ENCODE measurements around the gene AURKB.
A peak's percentile ranks its signal among the peaks of the same experiment; 100 is the strongest.

The AURKB gene

GRCh38 chr17:8160741-8161221, 49.6 kb downstream of the AURKB start:
- DNase-seq = no peak

GRCh38 chr17:8160224-8160577, 50.2 kb downstream of the AURKB start:
- no peak for DNase-seq

- DNase-seq = no peak
Measured at GRCh38 chr17:8159459-8160223, 50.7 kb downstream of the AURKB start.

GRCh38 chr17:8159032-8159400, 51.4 kb downstream of the AURKB start:
- no peak for DNase-seq

- peak; percentile 79 for DNase-seq
Measured at GRCh38 chr17:8158267-8159031, 51.9 kb downstream of the AURKB start.

GRCh38 chr17:8156246-8156992, 54.0 kb downstream of the AURKB start:
- DNase-seq = peak; percentile 100

- no peak for DNase-seq
Measured at GRCh38 chr17:8155996-8156245, 54.5 kb downstream of the AURKB start.

GRCh38 chr17:8155231-8155995, 55.0 kb downstream of the AURKB start:
- no peak for DNase-seq

Measured in fibroblast of skin of right biceps (primary cell).